Measurements from ENCODE around the gene EPAS1.

Gene EPAS1

GRCh38 chr2:46309052-46309953 is 12.1 kb downstream of the EPAS1 start:
- no peak for TF ChIP-seq CTCF (IDR thresholded peaks at IDR 0.05; ENCODE audit: low read length, missing control alignments)
- peak; percentile 63 for DNase-seq (ENCODE audit: low read depth)
- H3K4me3 ChIP-seq (replicated peaks; ENCODE audit: low read depth, low read length), result no peak overlapping the region

GRCh38 chr2:46310446-46310845 is 13.2 kb downstream of the EPAS1 start:
- no peak for DNase-seq (ENCODE audit: low read depth)
- H3K4me3 ChIP-seq (replicated peaks; ENCODE audit: low read depth, low read length), result no peak overlapping the region
- TF ChIP-seq CTCF (IDR thresholded peaks at IDR 0.05; ENCODE audit: low read length, missing control alignments), result no peak

GRCh38 chr2:46311651-46312223 is 14.5 kb downstream of the EPAS1 start:
- no peak for DNase-seq (ENCODE audit: low read depth)
- TF ChIP-seq CTCF (IDR thresholded peaks at IDR 0.05; ENCODE audit: low read length, missing control alignments), result no peak
- H3K4me3 ChIP-seq (replicated peaks; ENCODE audit: low read depth, low read length), result no peak overlapping the region

GRCh38 chr2:46313063-46313462 is 15.9 kb downstream of the EPAS1 start:
- no peak for TF ChIP-seq CTCF (IDR thresholded peaks at IDR 0.05; ENCODE audit: low read length, missing control alignments)
- DNase-seq (ENCODE audit: low read depth), result no peak
- no peak overlapping the region for H3K4me3 ChIP-seq (replicated peaks; ENCODE audit: low read depth, low read length)

- no peak for TF ChIP-seq CTCF (IDR thresholded peaks at IDR 0.05; ENCODE audit: low read length, missing control alignments)
- no peak for DNase-seq (ENCODE audit: low read depth)
- H3K4me3 ChIP-seq (replicated peaks; ENCODE audit: low read depth, low read length), result no peak overlapping the region
Observed at GRCh38 chr2:46314065-46314835, 17.0 kb downstream of the EPAS1 start.

GRCh38 chr2:46315103-46315890 is 18.1 kb downstream of the EPAS1 start:
- DNase-seq (ENCODE audit: low read depth), result peak; percentile 100
- TF ChIP-seq CTCF (IDR thresholded peaks at IDR 0.05; ENCODE audit: low read length, missing control alignments), result no peak
- no peak overlapping the region for H3K4me3 ChIP-seq (replicated peaks; ENCODE audit: low read depth, low read length)
